Frontal cortex (tissue), 4 donors: Measurements from ENCODE around the gene HPSE. TPM values are rescaled to one million over a fixed set of nuclear protein-coding genes. Genes with fewer than 3 reads are reported as not detected.
A peak's percentile ranks its signal among the peaks of the same experiment; 100 is the strongest.

Experiments used
- DNase-seq, 2 donors: peaks; one replicate each; pipeline ENCODE4 v3.0.0; 2012; ENCODE audit warnings: low spot score in 2 of 2
- FAIRE-seq: peaks from 2 replicates; lab custom pipeline; 2012; peaks lifted over from hg19 to GRCh38; lab: Jason Lieb, UNC
- total RNA-seq: library from RNA; depleted of rRNA; stranded (reverse); fragments of >200 nt; gene quantifications from one replicate; pipeline ENCODE4 v1.2.3, GENCODE V29; 2014
- donor health status: control.
- donor health status: control.
- donor health status: control.

The HPSE gene
- 0.82 TPM for total RNA-seq

GRCh38 chr4:83334425-83335241 lies at the start of gene HPSE:
TSS of gene HPSE (minus strand) at chr4:83334848. CDS start at chr4:83334782, 66 bp downstream.
- DNase-seq (peak in 1 of 2 donors; percentile 59), FAIRE-seq (no peak)

- FAIRE-seq: no peak
- DNase-seq: no peak
Observed at GRCh38 chr4:83382850-83383249, 48.2 kb upstream of the HPSE start.

GRCh38 chr4:83381173-83381572 lies 46.5 kb upstream of the HPSE start:
- DNase-seq: no peak
- no peak for FAIRE-seq

- FAIRE-seq: no peak
Observed at GRCh38 chr4:83378419-83378818, 43.8 kb upstream of the HPSE start.

GRCh38 chr4:83372931-83373330 lies 38.3 kb upstream of the HPSE start:
- no peak for DNase-seq
- no peak for FAIRE-seq

More at GRCh38 chr4:83378419-83378818, 43.8 kb upstream of the HPSE start:
- DNase-seq: no peak

- no peak for FAIRE-seq
- no peak for DNase-seq
Observed at GRCh38 chr4:83371936-83372335, 37.3 kb upstream of the HPSE start.

GRCh38 chr4:83371235-83371634 lies 36.6 kb upstream of the HPSE start:
- FAIRE-seq: no peak
- DNase-seq: no peak

GRCh38 chr4:83370640-83370906 lies 35.9 kb upstream of the HPSE start:
- DNase-seq: no peak
- FAIRE-seq: no peak

- FAIRE-seq (no peak), DNase-seq (no peak)
Observed at GRCh38 chr4:83369831-83370639, 35.4 kb upstream of the HPSE start.

- DNase-seq (no peak), FAIRE-seq (no peak)
Observed at GRCh38 chr4:83364312-83364711, 29.7 kb upstream of the HPSE start.

GRCh38 chr4:83362492-83363329 lies 28.1 kb upstream of the HPSE start:
- no peak for DNase-seq
- FAIRE-seq: no peak

- FAIRE-seq: no peak
- DNase-seq: no peak
Observed at GRCh38 chr4:83361416-83362103, 26.9 kb upstream of the HPSE start.

GRCh38 chr4:83360018-83360417 lies 25.4 kb upstream of the HPSE start:
- no peak for DNase-seq
- no peak for FAIRE-seq

GRCh38 chr4:83358410-83358809 lies 23.8 kb upstream of the HPSE start:
- DNase-seq (no peak), FAIRE-seq (no peak)

GRCh38 chr4:83356899-83357661 lies 22.4 kb upstream of the HPSE start:
- DNase-seq (no peak), FAIRE-seq (no peak)

GRCh38 chr4:83353516-83353915 lies 18.9 kb upstream of the HPSE start:
- DNase-seq (no peak), FAIRE-seq (no peak)

- no peak for DNase-seq
Observed at GRCh38 chr4:83348074-83348473, 13.4 kb upstream of the HPSE start.

GRCh38 chr4:83342476-83342875 lies 7.8 kb upstream of the HPSE start:
- FAIRE-seq (no peak), DNase-seq (no peak)

More at GRCh38 chr4:83348074-83348473, 13.4 kb upstream of the HPSE start:
- FAIRE-seq: no peak

- no peak for FAIRE-seq
- DNase-seq: no peak
Observed at GRCh38 chr4:83340692-83341343, 6.2 kb upstream of the HPSE start.
